K562 (cell line): ENCODE results near the gene CYP11A1. TPM values are rescaled to one million over a fixed set of nuclear protein-coding genes. Genes with fewer than 3 reads are reported as not detected.
A peak's percentile ranks its signal among the peaks of the same experiment; 100 is the strongest.

ENCODE experiments used
- ATAC-seq: fragments of 200-7000 bp; cut with Tn5 transposase; 3 replicates; pipeline ENCODE4 v1.9.1; 2020; ENCODE audit warnings: moderate library complexity
- BruUV-seq: library from RNA; stranded (reverse); fragments of 400-500 nt; replicated peaks from 2 replicates; lab custom pipeline; 2021; lab: Mats Ljungman, UMichigan
- CTCF ChIA-PET: fragments of 300-600 bp; formaldehyde crosslinking; extraction: SDS; loops from one replicate; lab custom pipeline; 2021; ENCODE audit warnings: low intra/inter-chr PET ratio; lab: Yijun Ruan, JAX
- POLR2A ChIA-PET: fragments of 300-600, 350-650 bp; sonication (Branson Sonifier 250); formaldehyde crosslinking; extraction: SDS; loops from one replicate; lab custom pipeline; 2021; ENCODE audit warnings: antibody characterized with exemption, inconsistent platforms; lab: Yijun Ruan, JAX
- DNase-seq, 4 experiments: peaks; one replicate each; pipeline versions ENCODE4 v3.0.0 to v3.0.0-alpha.2; 2011 to 2018; ENCODE audit warnings: low spot score in 3 of 4, mixed read lengths in 3 of 4; ENCODE audit errors: extremely low read depth in 1 of 4
- FAIRE-seq: peaks from 2 replicates; lab custom pipeline; 2011; peaks lifted over from hg19 to GRCh38; lab: Jason Lieb, UNC
- H2AFZ ChIP-seq: 2 replicates; pipeline ENCODE4 v1.6.0; 2011; ENCODE audit warnings: low read depth, low read length, control low read depth, inconsistent platforms
- H3K27ac ChIP-seq: fragments of 200-600 bp; 3 replicates; pipeline ENCODE4 v1.8.0; 2011; ENCODE audit warnings: low read depth, mild to moderate bottlenecking, control low read depth, inconsistent platforms, low read length, moderate library complexity, mixed read lengths; ENCODE audit errors: extremely low read depth
- H3K27me3 ChIP-seq, 2 experiments: fragments of 300-600 bp in 1 of 2; 2 replicates in 1 of 2; 3 replicates in 1 of 2; pipeline versions ENCODE4 v1.6.0 to v1.8.0; 2011; ENCODE audit warnings: inconsistent platforms in 2 of 2, low read length in 2 of 2, mild to moderate bottlenecking in 1 of 2, mixed read lengths in 1 of 2, moderate library complexity in 1 of 2; ENCODE audit not compliant: control insufficient read depth in 2 of 2, insufficient read depth in 2 of 2
- H3K36me3 ChIP-seq: fragments of 300-600 bp; 3 replicates; pipeline ENCODE4 v1.8.0; 2011; ENCODE audit warnings: mild to moderate bottlenecking, low read length, inconsistent platforms; ENCODE audit not compliant: control insufficient read depth, insufficient read depth
- H3K4me1 ChIP-seq, 2 experiments: fragments of 200-600 bp in 1 of 2; replicated peaks in 1 of 2; 2 replicates in 1 of 2; 3 replicates in 1 of 2; pipeline versions ENCODE4 v1.5.1 to v1.8.0; 2011; ENCODE audit warnings: inconsistent platforms in 2 of 2, low read length in 2 of 2, mild to moderate bottlenecking in 1 of 2, mixed read lengths in 1 of 2, moderate library complexity in 1 of 2; ENCODE audit not compliant: control insufficient read depth in 2 of 2, insufficient read depth in 2 of 2
- H3K4me2 ChIP-seq: 2 replicates; pipeline ENCODE4 v1.6.1; 2011; ENCODE audit warnings: low read length, control low read depth, inconsistent platforms, mixed read lengths; ENCODE audit not compliant: insufficient read depth
- H3K4me3 ChIP-seq: fragments of 200-600 bp; sonication (generic), shearing (Covaris generic); 2 replicates; pipeline ENCODE4 v1.5.1; 2016; ENCODE audit warnings: control low read depth, inconsistent platforms
- H3K79me2 ChIP-seq: fragments of 200-600 bp; 3 replicates; pipeline ENCODE4 v1.8.0; 2011; ENCODE audit warnings: low read length, inconsistent platforms; ENCODE audit not compliant: control insufficient read depth, insufficient read depth
- H3K9ac ChIP-seq, 2 experiments: 2 replicates each; pipeline versions ENCODE4 v1.6.0 to v1.6.1; 2011; ENCODE audit warnings: low read depth in 2 of 2, low read length in 2 of 2, control low read depth in 1 of 2, inconsistent platforms in 1 of 2, mild to moderate bottlenecking in 1 of 2, mixed read lengths in 1 of 2; ENCODE audit not compliant: insufficient read depth in 1 of 2
- H3K9me1 ChIP-seq: one replicate; pipeline ENCODE4 v1.6.0; 2011; ENCODE audit warnings: inconsistent platforms, mild to moderate bottlenecking, low read length, moderate library complexity; ENCODE audit not compliant: control insufficient read depth, insufficient read depth
- H3K9me3 ChIP-seq: replicated peaks from 2 replicates; pipeline ENCODE4 v1.5.1; 2011; ENCODE audit warnings: low read depth, low read length, inconsistent platforms; ENCODE audit not compliant: control insufficient read depth, insufficient read depth
- H4K20me1 ChIP-seq: replicated peaks from 2 replicates; pipeline ENCODE4 v1.6.1; 2011; ENCODE audit warnings: low read length, inconsistent platforms, mixed read lengths; ENCODE audit not compliant: control insufficient read depth, insufficient read depth
- HSF4 ChIP-seq: fragments of 250-450 bp; sonication (Bioruptor Pico); IDR thresholded peaks from 2 replicates; pipeline ENCODE4 v2.1.2; 2022; ENCODE audit warnings: mild to moderate bottlenecking, moderate library complexity, borderline replicate concordance
- SRSF9 ChIP-seq: fragments of 200-400 bp; formaldehyde crosslinking; IDR thresholded peaks from 2 replicates; pipeline ENCODE4 v1.6.1; 2017; ENCODE audit warnings: low read depth, low read length, borderline replicate concordance
- ZNF224 ChIP-seq: sonication (generic); formaldehyde crosslinking; IDR thresholded peaks from 2 replicates; pipeline ENCODE4 v1.8.0; 2022; ENCODE audit warnings: mild to moderate bottlenecking, missing genetic modification reagents
- ZNF586 ChIP-seq: fragments of 450-650 bp; formaldehyde crosslinking; conservative IDR thresholded peaks from 2 replicates; pipeline ENCODE4 v1.4.0; 2020; ENCODE audit warnings: mild to moderate bottlenecking, moderate library complexity
- WGBS: fragments of 100-300 bp; shearing (Covaris generic); methylation state at CpG from one replicate; pipeline ENCODE4 v1.1.6; 2016; ENCODE audit warnings: low coverage, mixed read lengths; ENCODE audit not compliant: insufficient coverage; ENCODE audit errors: missing lambda C conversion rate; 5-methylcytosine and 5-hydroxymethylcytosine counted together
- in situ Hi-C: fragments of 300-500 bp; cut with MboI; formaldehyde crosslinking; loops from 4 replicates; pipeline ENCODE4 v1.15.0; 2018; ENCODE audit warnings: inconsistent platforms, mixed read lengths
- intact Hi-C: fragments of 100-400 bp; cut with micrococcal nuclease; formaldehyde crosslinking; loops from 2 replicates; pipeline ENCODE4 v1.14.2; 2022
- polyA plus RNA-seq, 8 experiments: library from polyadenylated mRNA; depleted of rRNA in 4 of 8; stranded (reverse) in 5 of 8; unstranded in 3 of 8; fragments of >200 nt; fragmentation: Nextera tagmentation in 2 of 8; fragmentation: Illumina TruSeq in 1 of 8; extraction: Ambion mirVana in 2 of 8; extraction: Trizol in 1 of 8; gene quantifications; 2 replicates each; pipeline versions ENCODE4 v1.2.1 to v1.2.3, GENCODE V29; 2011 to 2014; ENCODE audit warnings: inconsistent platforms in 1 of 8, missing spikeins in 1 of 8
- total RNA-seq, 7 experiments: library from RNA; depleted of rRNA in 6 of 7; stranded (reverse); fragments of >200 nt in 6 of 7; fragmentation: Illumina TruSeq in 2 of 7; extraction: Trizol in 2 of 7; gene quantifications; 2 replicates each; pipeline versions ENCODE4 v1.2.1 to v1.2.3, GENCODE V29; 2011 to 2021; ENCODE audit warnings: low replicate concordance in 1 of 7
- TF ChIP-seq, protein P1 (sequence below): fragments of 450-650 bp; conservative IDR thresholded peaks from 2 replicates; pipeline ENCODE4 v1.6.1; 2016; ENCODE audit warnings: missing genetic modification characterization, low read depth, mild to moderate bottlenecking, control low read depth, missing compliant biosample characterization
- TF ChIP-seq, protein P2 (sequence below): fragments of 250-450 bp; sonication (Bioruptor Pico); IDR thresholded peaks from 2 replicates; pipeline ENCODE4 v1.5.0; 2021
- TF ChIP-seq, protein P3 (sequence below): sonication (generic); formaldehyde crosslinking; IDR thresholded peaks from 2 replicates; pipeline ENCODE4 v1.8.1; 2023; ENCODE audit warnings: mild to moderate bottlenecking, missing genetic modification reagents, moderate library complexity
- TF ChIP-seq, protein P4 (sequence below), 2 experiments: fragments of 450-650 bp; IDR thresholded peaks; 2 replicates each; pipeline ENCODE4 v1.6.1; 2018; ENCODE audit warnings: mild to moderate bottlenecking in 2 of 2, low read depth in 1 of 2; ENCODE audit not compliant: partially characterized antibody in 2 of 2

CYP11A1 gene
- total and polyA plus RNA-seq, 9 of the 15 experiments (the other 6 are each of a cell fraction or from before 2014, with no cell fraction given) = 0.06 to 0.24 (median 0.10) TPM; not detected in 4

DNA sequence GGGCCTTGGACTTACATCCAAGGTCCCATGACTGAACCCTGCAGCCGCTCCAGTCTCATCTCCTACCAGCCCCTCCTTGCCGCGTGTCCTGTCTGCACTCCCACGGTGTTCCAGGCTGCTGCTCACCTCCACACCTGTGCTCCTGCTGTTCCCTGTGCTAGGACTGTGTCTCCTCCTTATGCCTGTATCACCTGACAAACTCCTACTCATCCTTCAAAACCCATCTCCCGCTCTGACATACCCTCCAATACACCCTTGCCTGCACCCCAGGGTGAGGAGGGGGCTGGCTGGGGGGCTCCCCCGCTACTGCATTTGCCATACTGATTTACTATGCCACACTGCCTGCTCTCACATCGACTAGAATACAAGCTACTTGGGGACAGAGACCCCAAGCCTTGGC is 53.6 kb downstream of the CYP11A1 start (continued):
- TF ChIP-seq, protein P1, sequence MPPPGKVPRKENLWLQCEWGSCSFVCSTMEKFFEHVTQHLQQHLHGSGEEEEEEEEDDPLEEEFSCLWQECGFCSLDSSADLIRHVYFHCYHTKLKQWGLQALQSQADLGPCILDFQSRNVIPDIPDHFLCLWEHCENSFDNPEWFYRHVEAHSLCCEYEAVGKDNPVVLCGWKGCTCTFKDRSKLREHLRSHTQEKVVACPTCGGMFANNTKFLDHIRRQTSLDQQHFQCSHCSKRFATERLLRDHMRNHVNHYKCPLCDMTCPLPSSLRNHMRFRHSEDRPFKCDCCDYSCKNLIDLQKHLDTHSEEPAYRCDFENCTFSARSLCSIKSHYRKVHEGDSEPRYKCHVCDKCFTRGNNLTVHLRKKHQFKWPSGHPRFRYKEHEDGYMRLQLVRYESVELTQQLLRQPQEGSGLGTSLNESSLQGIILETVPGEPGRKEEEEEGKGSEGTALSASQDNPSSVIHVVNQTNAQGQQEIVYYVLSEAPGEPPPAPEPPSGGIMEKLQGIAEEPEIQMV (tag) = no peak
- TF ChIP-seq, protein P2, sequence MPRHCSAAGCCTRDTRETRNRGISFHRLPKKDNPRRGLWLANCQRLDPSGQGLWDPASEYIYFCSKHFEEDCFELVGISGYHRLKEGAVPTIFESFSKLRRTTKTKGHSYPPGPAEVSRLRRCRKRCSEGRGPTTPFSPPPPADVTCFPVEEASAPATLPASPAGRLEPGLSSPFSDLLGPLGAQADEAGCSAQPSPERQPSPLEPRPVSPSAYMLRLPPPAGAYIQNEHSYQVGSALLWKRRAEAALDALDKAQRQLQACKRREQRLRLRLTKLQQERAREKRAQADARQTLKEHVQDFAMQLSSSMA (CRISPR knock-in tag) = no peak
- no peak for TF ChIP-seq ZNF586
- TF ChIP-seq, protein P3, sequence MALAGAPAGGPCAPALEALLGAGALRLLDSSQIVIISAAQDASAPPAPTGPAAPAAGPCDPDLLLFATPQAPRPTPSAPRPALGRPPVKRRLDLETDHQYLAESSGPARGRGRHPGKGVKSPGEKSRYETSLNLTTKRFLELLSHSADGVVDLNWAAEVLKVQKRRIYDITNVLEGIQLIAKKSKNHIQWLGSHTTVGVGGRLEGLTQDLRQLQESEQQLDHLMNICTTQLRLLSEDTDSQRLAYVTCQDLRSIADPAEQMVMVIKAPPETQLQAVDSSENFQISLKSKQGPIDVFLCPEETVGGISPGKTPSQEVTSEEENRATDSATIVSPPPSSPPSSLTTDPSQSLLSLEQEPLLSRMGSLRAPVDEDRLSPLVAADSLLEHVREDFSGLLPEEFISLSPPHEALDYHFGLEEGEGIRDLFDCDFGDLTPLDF (CRISPR knock-in tag) = no peak
- TF ChIP-seq ZNF224 (CRISPR knock-in tag) = no peak
- no peak for TF ChIP-seq SRSF9

DNA sequence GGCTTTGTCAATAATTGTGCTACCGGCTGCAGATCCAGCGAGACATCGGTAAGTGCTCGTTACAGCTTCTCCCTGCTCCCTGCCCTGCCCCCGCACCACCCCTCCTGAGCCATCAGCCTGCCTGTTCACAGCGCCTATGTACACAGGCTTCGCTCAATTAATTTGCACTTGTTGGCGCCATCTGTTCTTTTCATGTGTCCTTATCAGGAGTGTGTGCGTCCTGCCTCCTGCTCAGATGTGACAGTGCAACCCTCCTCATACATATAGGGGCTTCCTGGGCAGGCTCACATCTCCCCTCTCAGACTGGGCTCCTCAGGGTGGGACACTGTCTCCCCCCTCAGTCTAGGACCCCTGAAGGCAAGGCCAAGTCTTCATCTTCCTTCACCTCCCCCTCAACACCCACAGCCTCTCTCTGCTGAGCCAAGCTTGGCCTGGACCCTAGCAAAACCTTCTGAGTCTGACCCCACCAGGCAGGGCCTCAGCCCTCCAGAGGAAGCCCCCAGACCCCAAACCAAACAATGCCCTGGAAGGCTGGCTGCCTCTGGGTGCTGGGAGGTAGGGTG is 54.9 kb downstream of the CYP11A1 start:
- Histone ChIP-seq H3K9ac (peak overlapping the region in 1 of 2 experiments; percentile 55; a peak in 1 of 4 replicates), H2AFZ (peak overlapping the region; percentile 90), H3K79me2 (no peaks in the 10 kb centered on the region), H4K20me1 (no peaks in the 10 kb centered on the region), H3K9me1 (no peaks in the 10 kb centered on the region), H3K4me1 (peaks cover 34 to 38% of the 10 kb centered on the region in 2 experiments), H3K27ac (no peak overlapping the region), H3K4me2 (peak overlapping the region; percentile 42; the same call in 1 of the 2 replicates), H3K27me3 (no peaks in the 10 kb centered on the region), H3K4me3 (no peak overlapping the region), H3K36me3 (no peaks in the 10 kb centered on the region), H3K9me3 (no peaks in the 10 kb centered on the region)
- ATAC-seq (peak; percentile 42), FAIRE-seq (peak; percentile 76), DNase-seq (peak; percentile 45 to 57 (median 51))
- ChIA-PET CTCF (interaction anchor here (0.6 kb wide), 1 partner anchor 10 kb away, joined by 3 read pairs; no protein-coding TSS in a partner anchor), POLR2A (no interaction called here)
- no TSS peak for BruUV-seq
- in situ Hi-C loops = no loop called here
- WGBS = 8% methylated on average over 9 of the region's 9 CpGs
- intact Hi-C loops = no loop called here
- no peak for TF ChIP-seq HSF4
- TF ChIP-seq, protein P4, sequence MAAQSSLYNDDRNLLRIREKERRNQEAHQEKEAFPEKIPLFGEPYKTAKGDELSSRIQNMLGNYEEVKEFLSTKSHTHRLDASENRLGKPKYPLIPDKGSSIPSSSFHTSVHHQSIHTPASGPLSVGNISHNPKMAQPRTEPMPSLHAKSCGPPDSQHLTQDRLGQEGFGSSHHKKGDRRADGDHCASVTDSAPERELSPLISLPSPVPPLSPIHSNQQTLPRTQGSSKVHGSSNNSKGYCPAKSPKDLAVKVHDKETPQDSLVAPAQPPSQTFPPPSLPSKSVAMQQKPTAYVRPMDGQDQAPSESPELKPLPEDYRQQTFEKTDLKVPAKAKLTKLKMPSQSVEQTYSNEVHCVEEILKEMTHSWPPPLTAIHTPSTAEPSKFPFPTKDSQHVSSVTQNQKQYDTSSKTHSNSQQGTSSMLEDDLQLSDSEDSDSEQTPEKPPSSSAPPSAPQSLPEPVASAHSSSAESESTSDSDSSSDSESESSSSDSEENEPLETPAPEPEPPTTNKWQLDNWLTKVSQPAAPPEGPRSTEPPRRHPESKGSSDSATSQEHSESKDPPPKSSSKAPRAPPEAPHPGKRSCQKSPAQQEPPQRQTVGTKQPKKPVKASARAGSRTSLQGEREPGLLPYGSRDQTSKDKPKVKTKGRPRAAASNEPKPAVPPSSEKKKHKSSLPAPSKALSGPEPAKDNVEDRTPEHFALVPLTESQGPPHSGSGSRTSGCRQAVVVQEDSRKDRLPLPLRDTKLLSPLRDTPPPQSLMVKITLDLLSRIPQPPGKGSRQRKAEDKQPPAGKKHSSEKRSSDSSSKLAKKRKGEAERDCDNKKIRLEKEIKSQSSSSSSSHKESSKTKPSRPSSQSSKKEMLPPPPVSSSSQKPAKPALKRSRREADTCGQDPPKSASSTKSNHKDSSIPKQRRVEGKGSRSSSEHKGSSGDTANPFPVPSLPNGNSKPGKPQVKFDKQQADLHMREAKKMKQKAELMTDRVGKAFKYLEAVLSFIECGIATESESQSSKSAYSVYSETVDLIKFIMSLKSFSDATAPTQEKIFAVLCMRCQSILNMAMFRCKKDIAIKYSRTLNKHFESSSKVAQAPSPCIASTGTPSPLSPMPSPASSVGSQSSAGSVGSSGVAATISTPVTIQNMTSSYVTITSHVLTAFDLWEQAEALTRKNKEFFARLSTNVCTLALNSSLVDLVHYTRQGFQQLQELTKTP (IDR thresholded peaks at IDR 0.05; ENCODE audit: low read depth in 1 of 2, partially characterized antibody in 2 of 2) = no peak
